IPS-11a (cell line): Measurements from ENCODE around the gene CX3CL1.
"Not testable (repeated sequence)": the region's sequence is repeated elsewhere in the genome, so short reads cannot be mapped to it uniquely, and the experiment has no call there.

Source experiments
- H3K4me3 ChIP-seq: one replicate; pipeline ENCODE4 v1.5.1; 2013; ENCODE audit warnings: low read depth, low read length, control low read depth

Gene CX3CL1

GRCh38 chr16:57382535-57383275 is 10.4 kb downstream of the CX3CL1 start:
- no peak overlapping the region for H3K4me3 ChIP-seq

- H3K4me3 ChIP-seq, result no peak overlapping the region
Measured at GRCh38 chr16:57383276-57384247, 11.3 kb downstream of the CX3CL1 start.

GRCh38 chr16:57384248-57385070 is 12.2 kb downstream of the CX3CL1 start:
- H3K4me3 ChIP-seq, result no peak overlapping the region

GRCh38 chr16:57385083-57385482 is 12.8 kb downstream of the CX3CL1 start:
- H3K4me3 ChIP-seq, result no peak overlapping the region

- no peak overlapping the region for H3K4me3 ChIP-seq
Measured at GRCh38 chr16:57386381-57386951, 14.2 kb downstream of the CX3CL1 start.

- H3K4me3 ChIP-seq, result no peak overlapping the region
Measured at GRCh38 chr16:57387598-57388354, 15.5 kb downstream of the CX3CL1 start.

- no peak overlapping the region for H3K4me3 ChIP-seq
Measured at GRCh38 chr16:57388359-57389086, 16.2 kb downstream of the CX3CL1 start.

- H3K4me3 ChIP-seq, result no peak overlapping the region
Measured at GRCh38 chr16:57389087-57389468, 16.8 kb downstream of the CX3CL1 start.

GRCh38 chr16:57390636-57391295 is 18.5 kb downstream of the CX3CL1 start:
- no peak overlapping the region for H3K4me3 ChIP-seq

- H3K4me3 ChIP-seq, result no peak overlapping the region
Measured at GRCh38 chr16:57391300-57391699, 19.0 kb downstream of the CX3CL1 start.

GRCh38 chr16:57391708-57392107 is 19.4 kb downstream of the CX3CL1 start:
- no peak overlapping the region for H3K4me3 ChIP-seq

GRCh38 chr16:57392694-57393093 is 20.4 kb downstream of the CX3CL1 start:
- no peak overlapping the region for H3K4me3 ChIP-seq

GRCh38 chr16:57394444-57394843 is 22.2 kb downstream of the CX3CL1 start:
- no peak overlapping the region for H3K4me3 ChIP-seq

GRCh38 chr16:57395026-57395425 is 22.7 kb downstream of the CX3CL1 start:
- H3K4me3 ChIP-seq, result no peak overlapping the region

- no peak overlapping the region for H3K4me3 ChIP-seq
Measured at GRCh38 chr16:57396786-57397185, 24.5 kb downstream of the CX3CL1 start.

- H3K4me3 ChIP-seq, result not testable (repeated sequence)
Measured at GRCh38 chr16:57397493-57397892, 25.2 kb downstream of the CX3CL1 start.

- H3K4me3 ChIP-seq, result no peak overlapping the region
Measured at GRCh38 chr16:57401943-57402640, 29.8 kb downstream of the CX3CL1 start.
